Activated CD4-positive, alpha-beta T cell treated with anti-CD3 and anti-CD28 coated beads for 1 hour (primary cell): ENCODE data around the gene KIF13A.
"Not testable (repeated sequence)": the region's sequence is repeated elsewhere in the genome, so short reads cannot be mapped to it uniquely, and the experiment has no call there.

ENCODE experiments used
- DNase-seq: peaks from one replicate; pipeline ENCODE4 v3.0.0-alpha.2; 2020

KIF13A gene

DNA sequence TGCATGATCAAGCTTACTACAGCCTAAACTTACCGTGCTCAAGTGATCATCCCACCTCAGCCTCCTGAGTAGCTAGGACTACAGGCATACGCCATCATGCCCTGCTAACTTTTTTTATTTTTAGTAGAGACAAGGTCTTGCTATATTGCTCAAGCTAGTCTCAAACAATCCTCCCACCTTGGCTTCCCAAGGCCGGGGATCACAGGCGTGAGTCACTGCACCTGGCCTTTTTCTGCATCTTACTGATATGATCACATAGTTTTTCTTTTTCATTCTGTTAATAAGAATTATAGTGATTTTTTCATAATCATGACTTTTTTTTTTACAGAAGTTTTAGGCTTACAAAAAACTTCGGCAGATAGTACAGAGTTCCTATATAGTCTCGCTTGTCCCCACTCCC is 93.2 kb downstream of the KIF13A start:
- no peak for DNase-seq

DNA sequence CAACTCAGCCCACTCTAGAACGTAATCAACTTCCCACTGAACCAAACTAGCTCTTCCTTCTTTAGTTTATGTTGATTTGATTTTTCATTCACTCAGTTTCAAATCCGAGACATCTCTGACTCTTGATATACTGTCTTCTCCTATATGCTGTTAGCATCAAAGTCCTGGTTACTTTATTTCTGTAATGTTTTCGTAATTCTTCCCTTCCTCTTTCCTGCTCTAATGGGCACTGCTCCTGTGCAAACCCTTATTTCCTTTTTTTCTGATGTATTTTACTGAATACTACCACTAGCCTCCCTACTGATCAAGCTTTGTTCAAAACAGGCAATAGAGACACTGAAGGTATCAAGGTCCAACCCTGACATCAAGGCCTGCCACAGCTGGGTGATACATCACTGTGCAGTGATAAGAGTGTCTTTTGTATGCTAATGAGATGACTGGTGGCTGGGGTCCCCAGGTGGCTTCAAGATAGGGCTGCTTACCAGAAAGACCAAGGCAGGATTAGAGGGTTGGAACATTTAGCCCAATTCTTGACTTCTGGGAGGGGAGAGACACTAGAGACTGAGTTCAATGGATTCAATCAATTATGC is 95.2 kb downstream of the KIF13A start:
- DNase-seq = no peak

DNA sequence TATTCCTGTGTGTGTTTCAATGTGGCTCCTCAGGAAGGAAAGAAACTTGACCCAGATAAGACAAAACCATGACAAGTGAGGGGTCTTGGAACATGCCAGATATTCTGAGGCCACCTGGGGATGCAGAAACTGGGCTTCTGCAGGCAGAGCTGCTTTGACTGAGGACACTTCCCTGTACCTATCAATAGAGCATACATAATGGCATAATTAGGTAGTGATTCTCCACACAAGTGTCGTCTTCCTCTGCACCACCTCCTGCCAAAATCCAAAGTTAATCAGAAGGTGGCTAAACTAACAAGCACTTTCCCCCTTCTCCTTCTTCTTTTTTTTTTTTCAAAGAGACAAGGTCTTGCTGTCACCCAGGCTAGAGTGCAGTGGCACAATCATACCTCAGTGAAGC is 97.1 kb downstream of the KIF13A start:
- no peak for DNase-seq

DNA sequence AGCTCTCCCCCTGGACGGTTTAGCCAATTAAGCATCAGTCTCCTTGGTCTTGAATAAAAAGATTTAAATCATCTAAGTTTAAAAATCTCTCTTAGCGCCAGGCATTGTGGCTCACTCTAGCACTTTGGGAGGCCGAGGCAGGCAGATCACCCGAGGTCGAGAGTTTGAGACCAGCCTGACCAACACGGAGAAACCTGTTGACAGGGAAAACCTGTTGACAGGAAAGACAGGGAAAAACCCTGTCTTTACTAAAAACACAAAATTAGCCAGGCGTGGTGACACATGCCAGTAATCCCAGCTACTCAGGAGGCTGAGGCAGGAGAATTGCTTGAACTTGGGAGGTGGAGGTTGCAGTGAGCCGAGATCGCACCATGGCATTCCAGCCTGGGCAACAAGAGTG is 97.7 kb downstream of the KIF13A start:
- DNase-seq = not testable (repeated sequence)

DNA sequence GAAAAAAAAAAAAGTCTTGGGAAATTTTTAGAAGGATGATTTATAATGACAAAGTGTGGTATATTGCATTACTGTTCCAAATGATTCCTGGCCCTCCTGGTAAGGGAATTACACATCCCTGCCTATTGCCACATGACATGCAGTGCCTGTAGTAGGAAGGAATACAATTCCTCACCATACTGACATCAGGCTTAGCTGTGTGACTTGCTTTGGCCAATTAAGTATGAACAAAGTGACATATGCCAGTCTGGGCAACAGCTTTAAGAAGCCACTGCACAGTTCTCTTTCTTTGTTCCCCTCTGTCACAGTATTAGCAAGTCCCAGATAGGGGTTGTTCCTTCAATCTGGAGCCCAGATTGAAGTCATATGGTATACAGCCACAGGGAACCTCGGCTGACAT is 100.5 kb downstream of the KIF13A start:
- no peak for DNase-seq

DNA sequence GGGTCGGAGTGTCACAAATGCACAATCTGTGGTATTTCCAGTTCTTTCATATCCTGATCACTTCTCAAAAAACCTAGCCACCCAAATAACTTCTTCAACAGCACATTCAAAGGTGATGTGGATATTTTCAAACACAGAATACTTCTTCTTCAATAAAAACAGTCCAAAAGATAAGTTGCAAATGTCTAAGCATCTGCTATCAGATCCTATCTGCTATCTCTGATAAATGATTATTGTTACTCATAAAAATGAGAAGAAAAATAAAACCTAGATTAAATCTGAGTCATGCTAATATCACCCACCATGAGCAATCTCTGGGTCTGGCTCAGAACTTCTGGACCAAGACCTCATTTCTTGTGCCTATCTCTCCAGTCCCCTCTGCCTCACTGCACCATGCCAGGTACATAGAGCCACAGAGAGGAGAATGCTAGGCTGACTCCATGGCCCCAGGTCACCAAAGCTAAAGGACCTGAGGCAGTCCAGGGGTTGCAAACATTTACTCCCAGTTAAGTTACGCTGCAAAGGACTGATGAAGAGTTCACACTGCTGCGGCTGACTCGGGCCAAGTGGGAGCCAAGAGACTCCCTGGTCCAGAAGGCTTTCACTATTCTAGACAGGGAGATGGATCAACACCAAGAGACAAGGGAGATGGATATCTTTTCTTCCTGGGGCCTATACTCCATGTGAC is 101.4 kb downstream of the KIF13A start:
- DNase-seq = no peak

DNA sequence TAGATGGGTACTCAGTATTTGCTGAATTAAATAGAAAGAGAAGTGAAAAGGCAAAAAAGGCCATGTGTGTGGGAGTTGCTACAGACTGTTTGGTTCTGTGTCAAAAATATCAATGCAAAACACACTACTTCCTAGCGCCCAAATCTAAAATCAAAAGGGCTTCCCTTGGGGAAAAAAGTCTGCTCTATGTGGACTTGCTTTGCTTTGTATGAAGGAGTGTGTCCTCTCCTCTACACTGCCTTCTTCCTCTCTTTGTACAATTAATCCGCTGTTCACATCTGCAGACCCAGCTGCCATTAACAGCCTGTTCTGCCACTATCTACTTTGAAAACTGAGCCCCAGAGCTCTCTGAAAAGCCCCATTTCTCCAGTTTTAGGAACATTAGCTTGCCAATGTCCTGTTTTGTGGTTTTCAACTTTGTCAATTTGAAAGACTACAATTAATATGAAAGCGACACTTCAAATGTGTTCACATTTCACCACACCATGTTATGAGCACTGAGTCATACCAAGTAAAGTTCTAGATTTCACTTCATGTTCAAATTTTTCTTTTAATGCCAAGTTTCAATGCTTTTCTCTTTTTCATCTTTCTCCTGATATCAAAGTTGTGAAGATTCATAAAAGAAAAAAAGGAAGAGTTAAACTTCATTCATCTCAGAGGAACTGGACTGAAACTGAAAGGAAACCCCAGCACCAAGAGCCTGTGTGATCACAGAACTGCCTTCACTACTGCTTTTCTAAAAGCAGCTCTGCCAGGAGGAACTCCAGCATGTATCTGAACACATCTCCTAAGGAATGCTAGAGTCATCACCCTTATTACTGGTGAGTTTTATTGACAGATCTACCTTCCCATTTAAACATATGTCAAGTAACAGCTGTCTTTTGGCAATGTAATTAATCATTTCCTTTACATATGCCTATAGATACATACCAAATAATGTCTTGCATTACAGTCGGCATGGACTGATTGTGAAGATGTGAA is 102.6 kb downstream of the KIF13A start:
- no peak for DNase-seq

DNA sequence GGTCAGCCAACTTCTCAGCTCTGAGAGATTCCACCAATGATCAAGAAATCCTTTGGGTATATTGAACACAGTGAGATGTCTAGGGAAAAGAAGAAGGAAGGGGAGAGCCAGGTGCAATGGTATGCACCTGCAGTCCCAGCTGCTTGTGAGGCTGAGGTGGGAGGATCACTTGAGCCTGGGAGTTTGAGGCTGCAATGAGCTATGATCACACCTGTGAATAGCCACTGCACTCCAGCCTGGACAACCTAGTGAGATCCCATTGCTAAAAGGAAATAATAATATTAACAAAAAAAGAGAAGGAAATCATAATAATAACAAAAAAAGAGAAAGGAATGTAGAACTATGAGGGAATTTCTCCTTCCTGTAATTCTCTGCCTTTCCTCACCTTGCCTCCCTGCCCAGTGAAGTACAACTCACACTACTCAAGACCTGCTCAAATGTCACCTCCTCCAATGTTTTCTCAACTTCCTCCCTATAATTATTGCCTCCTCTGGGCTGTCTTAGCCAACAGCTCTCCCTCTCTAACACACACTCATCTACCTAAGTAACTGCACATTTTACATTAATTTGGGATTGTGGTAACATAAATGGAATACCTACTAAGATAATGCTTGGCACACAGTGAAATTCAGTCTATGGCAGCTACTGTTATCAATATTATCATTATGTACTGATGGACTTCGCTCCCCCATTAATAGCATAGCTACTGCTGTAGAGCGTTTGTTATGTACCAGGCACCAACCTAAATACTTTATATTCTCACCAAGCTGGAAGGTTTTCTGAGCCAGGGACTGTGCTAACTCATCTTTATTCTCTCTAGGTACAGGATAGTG is 103.6 kb downstream of the KIF13A start:
- no peak for DNase-seq

DNA sequence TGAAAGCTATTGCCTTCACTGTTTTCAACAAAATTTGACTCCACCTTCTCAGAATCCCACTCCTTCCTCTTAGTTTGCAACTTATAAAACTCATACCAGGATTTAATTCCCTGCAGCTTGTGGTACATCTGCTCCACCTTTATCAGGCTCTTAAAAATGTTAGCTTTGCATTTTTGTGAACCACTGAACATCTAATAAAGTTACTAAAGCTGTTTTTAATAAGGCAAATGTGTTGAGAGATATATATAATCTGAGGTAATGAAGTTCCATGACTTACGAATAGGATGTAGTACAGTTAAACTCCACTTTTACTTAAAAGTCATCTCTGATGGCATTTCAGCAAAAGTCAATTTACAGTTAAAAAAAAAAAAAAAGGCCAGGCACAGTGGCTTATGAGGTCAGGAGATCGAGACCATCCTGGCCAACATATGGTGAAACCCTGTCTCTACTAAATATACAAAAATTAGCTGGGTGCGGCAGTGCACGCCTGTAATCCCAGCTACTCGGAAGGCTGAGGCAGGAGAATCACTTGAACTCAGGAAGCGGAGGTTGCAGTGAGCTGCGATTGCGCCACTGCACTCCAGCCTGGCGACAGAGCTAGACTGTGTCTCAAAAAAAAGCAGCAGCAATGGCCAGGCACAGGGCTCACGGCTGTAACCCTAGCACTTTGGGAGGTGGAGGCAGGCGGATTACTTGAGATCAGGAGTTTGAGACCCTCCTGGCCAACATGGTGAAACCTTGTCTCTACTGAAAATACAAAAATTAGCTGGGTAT is 106.2 kb downstream of the KIF13A start:
- no peak for DNase-seq

DNA sequence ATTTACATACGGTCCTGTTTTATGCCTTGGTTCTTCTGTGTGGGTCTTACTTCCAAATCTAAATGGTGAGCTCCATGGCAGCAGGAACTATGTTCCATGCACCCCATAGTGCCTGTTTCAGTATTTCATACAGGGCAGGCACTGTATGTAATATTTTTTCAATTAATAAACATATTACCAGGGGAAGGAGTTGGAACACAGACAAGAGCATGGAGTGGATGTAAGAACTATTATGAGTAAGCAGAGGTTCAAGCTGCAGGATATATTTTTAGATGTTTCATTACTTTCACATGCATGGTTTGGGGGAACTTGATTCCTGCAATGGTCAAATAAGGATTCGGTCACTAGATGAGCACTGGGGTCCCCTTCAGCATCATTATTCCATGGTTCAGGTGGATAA is 108.3 kb downstream of the KIF13A start:
- DNase-seq = no peak

DNA sequence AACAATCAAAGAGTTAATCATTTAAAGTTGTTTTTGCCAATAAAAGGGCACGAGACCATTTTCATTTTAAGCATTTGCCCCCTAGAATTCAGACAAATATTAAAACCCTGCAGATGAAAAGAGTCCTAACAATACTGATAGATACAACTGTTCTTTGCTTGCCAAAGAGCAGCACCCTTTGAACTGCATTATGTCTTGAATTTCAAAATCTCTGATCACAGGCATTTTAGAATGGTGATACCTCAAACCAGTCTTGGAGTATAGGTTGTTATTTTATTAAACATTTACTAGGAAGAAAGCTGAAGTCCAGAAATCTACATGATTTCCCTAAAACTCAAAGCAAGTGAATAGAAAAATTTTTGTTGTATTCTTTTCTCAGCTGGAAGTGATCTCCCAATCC is 108.7 kb downstream of the KIF13A start:
- DNase-seq = no peak

DNA sequence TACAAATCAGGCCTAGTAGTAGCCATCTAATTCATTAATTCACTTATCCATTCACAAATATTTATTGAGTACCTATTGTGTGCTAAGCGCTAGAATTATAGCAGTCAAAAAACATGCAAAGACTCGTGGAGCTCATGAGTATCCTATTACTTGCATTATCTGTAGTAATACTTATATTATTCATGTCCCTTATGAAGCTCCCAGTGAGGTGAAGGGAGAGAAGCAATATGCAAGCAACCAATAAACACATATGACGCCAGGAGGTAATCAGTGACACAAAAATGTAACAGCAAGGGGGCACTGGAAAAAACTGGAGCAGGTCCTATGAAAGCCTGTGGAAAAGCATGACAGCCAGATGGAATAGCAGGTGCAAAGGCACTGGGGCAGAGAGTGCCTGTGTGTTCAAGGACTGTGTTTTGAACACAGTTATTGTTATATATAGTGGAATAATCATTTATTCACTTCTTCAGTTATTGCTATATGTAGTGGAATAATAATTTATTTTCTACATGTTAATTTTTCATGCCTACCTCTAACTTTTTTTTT is 109.5 kb downstream of the KIF13A start:
- DNase-seq = no peak

DNA sequence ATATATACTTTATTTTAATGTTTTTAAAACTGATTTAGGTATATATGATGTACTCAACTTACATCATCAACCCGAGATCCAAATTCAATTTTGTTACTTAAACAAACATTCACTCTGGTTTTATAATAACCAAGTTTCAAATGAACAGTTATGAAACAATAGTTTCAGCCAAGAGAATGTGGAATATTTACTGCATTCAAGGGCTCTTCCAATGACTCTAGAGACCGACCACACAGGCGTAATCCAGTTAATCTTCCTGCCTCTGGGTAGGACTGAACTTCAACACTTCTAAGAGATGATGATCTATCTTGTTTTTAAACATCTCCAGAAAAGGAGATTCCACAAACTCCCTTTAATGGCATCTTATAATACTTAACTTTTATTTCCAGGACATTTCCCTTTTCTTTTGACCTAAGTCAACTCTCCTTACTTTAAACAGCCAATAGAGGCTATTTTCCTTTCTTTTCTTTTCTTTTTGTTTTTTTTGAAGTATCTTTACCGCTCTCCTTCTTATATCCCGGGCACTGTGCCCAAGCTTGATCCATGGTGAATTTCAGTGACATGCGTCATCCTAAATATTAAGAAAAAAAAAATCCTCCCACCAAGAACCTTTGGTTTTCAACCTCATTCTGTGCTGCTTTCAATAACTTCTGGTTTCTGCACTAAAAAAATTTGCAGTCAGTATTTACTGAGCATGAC is 110.1 kb downstream of the KIF13A start:
- DNase-seq = no peak

DNA sequence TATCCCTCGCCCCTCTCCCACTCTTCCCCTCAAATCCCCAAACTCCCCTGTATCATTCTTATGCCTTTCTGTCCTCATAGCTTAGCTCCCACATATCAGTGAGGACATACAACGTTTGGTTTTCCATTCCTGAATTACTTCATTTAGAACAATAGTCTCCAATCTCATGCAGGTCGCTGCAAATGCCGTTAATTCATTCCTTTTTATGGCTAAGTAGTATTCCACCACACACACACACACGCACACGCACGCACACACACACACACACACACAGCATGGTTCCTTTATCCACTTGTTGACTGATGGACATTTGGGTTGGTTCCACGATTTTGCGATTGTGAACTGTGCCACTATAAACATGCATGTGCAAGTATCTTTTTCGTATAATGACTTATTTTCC is 112.7 kb downstream of the KIF13A start:
- no peak for DNase-seq

DNA sequence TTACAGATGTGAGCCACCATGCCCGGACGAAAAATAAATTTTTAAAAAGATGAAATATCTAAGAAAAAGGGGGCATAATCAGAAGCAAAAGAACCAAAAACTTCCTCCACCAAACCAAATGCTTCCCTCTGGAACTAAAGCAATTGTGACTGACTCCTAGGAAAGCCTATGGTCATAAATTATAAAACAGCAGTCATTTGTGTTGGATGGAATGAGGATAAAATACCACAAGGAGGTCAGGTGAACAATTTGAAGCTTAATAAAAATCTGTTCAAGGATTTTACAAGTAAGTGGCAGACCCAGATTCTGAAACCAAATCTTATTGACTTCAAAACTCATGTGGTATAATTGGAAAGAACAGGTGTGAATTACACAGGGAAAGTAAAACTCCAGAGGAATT is 114.5 kb downstream of the KIF13A start:
- DNase-seq = no peak

DNA sequence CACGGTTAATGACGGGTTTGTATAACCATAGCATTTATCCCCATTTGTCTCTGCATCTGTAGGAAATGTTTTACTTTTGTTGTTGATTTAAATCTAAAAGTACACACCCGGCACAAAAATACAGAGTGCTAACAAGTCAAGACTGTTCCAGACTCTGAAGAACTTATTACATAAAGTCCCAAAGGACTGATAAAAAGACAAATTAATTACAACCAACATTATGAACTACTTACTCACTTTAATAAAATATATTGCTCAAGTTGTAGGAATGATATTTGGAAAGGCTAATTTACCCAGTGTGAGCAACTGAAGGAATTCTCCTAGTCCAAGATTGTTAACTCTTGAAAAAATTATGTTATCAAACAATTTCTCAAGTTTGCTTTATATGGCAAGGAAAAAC is 115.6 kb downstream of the KIF13A start:
- no peak for DNase-seq

DNA sequence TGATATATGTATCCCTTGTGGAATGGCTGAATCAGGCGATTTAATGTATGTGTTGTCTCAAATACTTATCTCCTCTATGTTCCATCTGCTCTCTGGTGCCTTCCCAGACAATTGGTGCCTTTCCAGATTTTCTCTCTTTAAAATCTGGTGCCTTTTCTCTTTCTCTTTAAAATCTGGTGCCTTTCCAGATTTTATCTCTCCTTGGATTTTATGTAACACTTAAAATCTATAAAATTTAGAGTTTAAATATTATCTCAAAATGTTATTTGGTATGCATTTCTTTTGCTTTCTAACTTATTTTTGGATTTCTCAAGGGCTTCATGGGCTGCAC is 116.3 kb downstream of the KIF13A start:
- DNase-seq = no peak

DNA sequence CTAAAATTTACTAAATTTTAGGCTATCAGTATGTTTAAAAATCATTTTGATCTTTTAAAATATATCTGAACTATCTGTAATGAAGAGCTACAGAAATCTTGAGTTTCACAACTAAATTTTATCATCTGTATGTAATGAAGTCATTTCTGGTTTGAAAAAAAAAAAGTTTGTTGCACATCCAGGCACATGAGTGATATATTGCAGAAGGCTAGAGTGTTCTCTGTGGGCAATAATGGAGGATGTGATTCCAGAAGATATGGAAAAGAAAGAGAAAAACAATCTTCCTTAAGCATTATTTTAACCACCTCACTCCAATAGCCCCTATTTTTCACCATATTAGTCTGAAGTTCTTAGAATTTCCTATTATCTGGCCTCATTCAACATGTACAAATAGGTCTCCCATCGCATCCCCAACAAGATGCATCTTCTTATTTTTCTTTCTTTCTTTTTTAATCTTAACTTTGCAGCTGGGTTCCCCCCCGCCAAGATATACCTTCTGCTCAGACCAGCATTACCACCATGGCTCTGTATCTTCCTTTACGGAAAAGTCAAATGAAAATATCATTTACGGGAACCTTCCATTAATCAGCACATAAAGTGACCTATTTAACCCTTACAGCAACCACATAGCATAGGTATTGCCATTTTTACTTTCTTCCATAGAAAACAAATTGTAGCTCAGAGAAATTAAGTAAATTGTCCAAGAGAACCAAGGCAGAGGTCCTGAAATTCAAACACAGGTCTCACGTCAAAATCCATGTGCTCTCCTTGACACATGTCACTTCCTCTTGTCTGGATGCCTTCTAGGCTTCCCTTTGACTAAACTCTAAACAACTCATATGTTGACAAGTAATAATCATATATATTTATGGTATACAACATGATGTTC is 116.9 kb downstream of the KIF13A start:
- DNase-seq = no peak

DNA sequence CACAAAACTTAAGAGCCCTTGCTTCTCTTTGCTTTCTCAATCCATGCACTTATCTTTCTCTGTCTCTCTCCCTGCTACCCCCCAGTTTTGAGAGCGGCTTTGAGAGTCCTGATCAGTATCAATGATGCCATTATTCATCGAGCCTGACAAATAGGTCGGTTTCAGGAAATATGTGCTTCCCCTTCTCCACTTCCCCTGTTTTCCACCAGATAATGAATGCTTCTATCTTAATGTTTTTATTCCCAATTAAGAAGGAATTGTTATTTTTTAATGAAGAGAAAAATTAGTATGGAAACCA is 117.7 kb downstream of the KIF13A start:
- DNase-seq = no peak

DNA sequence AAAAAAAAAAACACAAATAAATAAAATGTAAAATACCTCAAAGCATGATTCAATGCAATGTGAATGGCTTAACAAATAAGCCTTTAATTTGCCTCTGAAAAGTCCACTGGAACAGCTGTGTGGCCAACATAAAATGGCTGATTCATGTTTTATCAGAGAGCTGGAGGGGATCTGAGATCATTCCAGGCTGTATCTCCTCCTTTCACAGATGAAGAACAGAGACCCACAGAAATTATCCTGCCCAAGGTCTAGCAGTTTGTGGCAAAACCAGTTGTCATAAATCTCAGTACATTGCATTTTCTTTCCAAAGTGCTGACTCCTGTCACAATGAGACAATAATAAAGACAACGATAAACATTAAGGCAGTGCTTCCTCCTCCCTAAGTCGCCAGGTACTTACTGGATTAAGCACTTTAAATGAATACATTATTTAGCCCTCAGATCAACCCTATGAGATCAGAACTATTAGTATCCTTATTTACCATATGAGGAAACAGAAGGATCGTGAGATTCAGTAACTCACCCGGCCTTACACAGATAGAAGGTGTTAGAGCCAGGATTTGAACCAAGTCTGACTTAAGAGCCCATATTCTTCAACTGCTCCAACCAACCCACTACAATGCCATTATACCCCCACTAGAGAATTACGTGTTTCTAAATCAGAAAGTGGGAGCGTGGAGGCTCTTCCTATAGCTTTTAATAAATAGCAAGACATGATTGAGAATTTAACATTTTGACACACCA is 118.3 kb downstream of the KIF13A start:
- DNase-seq = no peak
